MM.1S (cell line): ENCODE measurements around the gene SIL1.

Source experiments
- DNase-seq: peaks from one replicate; pipeline ENCODE4 v3.0.0-alpha.2; 2015
- H2AFZ ChIP-seq: fragments of 300-600 bp; sonication (generic); 2 replicates; pipeline ENCODE4 v1.6.0; 2016; ENCODE audit warnings: antibody characterized with exemption, low read length
- H3F3A ChIP-seq: fragments of 300-600 bp; sonication (generic); 2 replicates; pipeline ENCODE4 v1.6.1; 2016; ENCODE audit warnings: mild to moderate bottlenecking, antibody characterized with exemption, low read length, moderate library complexity, mixed read lengths; ENCODE audit not compliant: insufficient read depth
- H3K27ac ChIP-seq: fragments of 300-600 bp; sonication (generic); 2 replicates; pipeline ENCODE4 v1.5.1; 2016; ENCODE audit warnings: mild to moderate bottlenecking, low read length
- H3K27me3 ChIP-seq: fragments of 300-600 bp; sonication (generic); replicated peaks from 2 replicates; pipeline ENCODE4 v1.6.0; 2016; ENCODE audit warnings: low read length; ENCODE audit not compliant: insufficient read depth
- H3K36me3 ChIP-seq: fragments of 300-600 bp; sonication (generic); replicated peaks from 2 replicates; pipeline ENCODE4 v1.6.1; 2016; ENCODE audit warnings: mild to moderate bottlenecking, low read length, mixed read lengths; ENCODE audit not compliant: insufficient read depth
- H3K4me1 ChIP-seq: fragments of 300-600 bp; sonication (generic); 2 replicates; pipeline ENCODE4 v1.6.1; 2016; ENCODE audit warnings: low read length, mixed read lengths
- H3K4me2 ChIP-seq: fragments of 300-600 bp; sonication (generic); 2 replicates; pipeline ENCODE4 v1.6.0; 2016; ENCODE audit warnings: low read depth, low read length
- H3K4me3 ChIP-seq: fragments of 300-600 bp; sonication (generic); 2 replicates; pipeline ENCODE4 v1.5.1; 2016; ENCODE audit warnings: low read length, mixed read lengths
- H3K79me2 ChIP-seq: fragments of 300-600 bp; sonication (generic); 2 replicates; pipeline ENCODE4 v1.6.1; 2016; ENCODE audit warnings: mixed run types, low read length, mixed read lengths
- H3K9ac ChIP-seq: fragments of 300-600 bp; sonication (generic); 2 replicates; pipeline ENCODE4 v1.6.1; 2016; ENCODE audit warnings: low read length, mixed read lengths
- H3K9me2 ChIP-seq: fragments of 300-600 bp; sonication (generic); replicated peaks from 2 replicates; pipeline ENCODE4 v1.6.1; 2016; ENCODE audit warnings: mild to moderate bottlenecking, low read length, mixed read lengths; ENCODE audit not compliant: insufficient read depth
- H3K9me3 ChIP-seq: fragments of 300-600 bp; sonication (generic); replicated peaks from 2 replicates; pipeline ENCODE4 v1.6.1; 2016; ENCODE audit warnings: mild to moderate bottlenecking, low read length, mixed read lengths; ENCODE audit not compliant: insufficient read depth
- H4K20me1 ChIP-seq: fragments of 300-600 bp; sonication (generic); 2 replicates; pipeline ENCODE4 v1.6.1; 2016; ENCODE audit warnings: mild to moderate bottlenecking, low read length, moderate library complexity, mixed read lengths; ENCODE audit not compliant: insufficient read depth
- CTCF ChIP-seq: fragments of 300-600 bp; sonication (generic); IDR thresholded peaks from 2 replicates; pipeline ENCODE4 v1.5.1; 2016; ENCODE audit warnings: antibody characterized with exemption, low read length, mixed read lengths
- EZH2 ChIP-seq: fragments of 300-600 bp; sonication (generic); optimal IDR thresholded peaks from 2 replicates; pipeline ENCODE3; 2017; ENCODE audit warnings: low read depth, mild to moderate bottlenecking, antibody characterized with exemption, low read length, mixed read lengths
- EZH2phosphoT487 ChIP-seq: fragments of 300-600 bp; sonication (generic); IDR thresholded peaks from 2 replicates; pipeline ENCODE4 v1.6.1; 2018; ENCODE audit warnings: antibody characterized with exemption, low read length

The SIL1 gene

GRCh38 chr5:138912093-138912492 is 286.1 kb downstream of the SIL1 start:
- Histone ChIP-seq H3K79me2 (no peaks in the 10 kb centered on the region), H4K20me1 (no peaks in the 10 kb centered on the region), H3K4me3 (no peak overlapping the region), H2AFZ (no peak overlapping the region), H3K9ac (no peak overlapping the region), H3K9me2 (no peaks in the 10 kb centered on the region), H3K4me1 (no peaks in the 10 kb centered on the region), H3F3A (no peaks in the 10 kb centered on the region), H3K4me2 (no peak overlapping the region), H3K27me3 (no peaks in the 10 kb centered on the region), H3K36me3 (no peaks in the 10 kb centered on the region; the same call in 1 of the 2 replicates), H3K27ac (no peak overlapping the region), H3K9me3 (no peaks in the 10 kb centered on the region)
- DNase-seq = no peak
- TF ChIP-seq CTCF = no peak
- TF ChIP-seq EZH2phosphoT487 = no peak

DNA sequence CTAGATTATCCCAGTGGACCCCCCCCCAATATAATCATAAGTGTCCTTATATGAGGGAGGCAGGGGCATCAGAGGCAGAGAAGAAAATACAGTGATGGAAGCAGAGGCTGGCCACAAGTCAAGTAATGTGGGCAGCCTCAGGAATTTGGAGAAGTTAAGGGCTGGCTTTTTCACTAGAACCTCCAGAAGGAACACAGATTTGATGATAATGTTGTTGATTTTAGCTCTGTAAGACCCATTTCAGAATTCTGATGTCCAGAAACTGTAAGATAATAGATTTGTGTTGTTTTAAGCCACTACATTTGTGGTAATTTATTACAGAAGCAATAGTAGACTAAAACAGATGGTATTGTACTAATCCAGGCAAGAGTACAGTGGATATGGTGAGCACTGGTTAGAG is 286.7 kb downstream of the SIL1 start:
- TF ChIP-seq EZH2 (no peak), CTCF (no peak), EZH2phosphoT487 (no peak)
- H3K9ac ChIP-seq = no peak overlapping the region
- no peaks in the 10 kb centered on the region for H3F3A ChIP-seq
- no peak for DNase-seq
- no peaks in the 10 kb centered on the region for H4K20me1 ChIP-seq
- H3K79me2 ChIP-seq = no peaks in the 10 kb centered on the region
- no peaks in the 10 kb centered on the region for H3K9me2 ChIP-seq
- H3K9me3 ChIP-seq = no peaks in the 10 kb centered on the region
- no peaks in the 10 kb centered on the region for H3K27me3 ChIP-seq
- H3K27ac ChIP-seq = no peak overlapping the region
- H2AFZ ChIP-seq = no peak overlapping the region
- no peak overlapping the region for H3K4me2 ChIP-seq
- H3K4me3 ChIP-seq = no peak overlapping the region
- no peaks in the 10 kb centered on the region; the same call in 1 of the 2 replicates for H3K36me3 ChIP-seq
- H3K4me1 ChIP-seq = no peaks in the 10 kb centered on the region

- no peaks in the 10 kb centered on the region for H3K27me3 ChIP-seq
- H3F3A ChIP-seq = no peaks in the 10 kb centered on the region
- no peak overlapping the region for H2AFZ ChIP-seq
- no peak for DNase-seq
- H3K9ac ChIP-seq = no peak overlapping the region
- H3K4me3 ChIP-seq = no peak overlapping the region
- H3K36me3 ChIP-seq = no peaks in the 10 kb centered on the region; the same call in 1 of the 2 replicates
- no peaks in the 10 kb centered on the region for H3K9me3 ChIP-seq
- no peak overlapping the region for H3K27ac ChIP-seq
- no peaks in the 10 kb centered on the region for H3K4me1 ChIP-seq
- H3K79me2 ChIP-seq = no peaks in the 10 kb centered on the region
- H4K20me1 ChIP-seq = no peaks in the 10 kb centered on the region
- no peaks in the 10 kb centered on the region for H3K9me2 ChIP-seq
- no peak overlapping the region for H3K4me2 ChIP-seq
- TF ChIP-seq EZH2 = no peak
- no peak for TF ChIP-seq CTCF
- no peak for TF ChIP-seq EZH2phosphoT487
Measured at GRCh38 chr5:138910546-138911185, 287.5 kb downstream of the SIL1 start.
